ENCODE data around the gene APEH.
A peak's percentile ranks its signal among the peaks of the same experiment; 100 is the strongest.

The APEH gene

GRCh38 chr3:49722896-49723295 lies 48.7 kb downstream of the APEH start:
- no peak for FAIRE-seq
- DNase-seq (ENCODE audit: insufficient read length, low spot score): no peak
- TF ChIP-seq CTCF (IDR thresholded peaks at IDR 0.05; ENCODE audit: insufficient read depth, missing control alignments): no peak

GRCh38 chr3:49723296-49723627 lies 49.1 kb downstream of the APEH start:
- FAIRE-seq: no peak
- no peak for TF ChIP-seq CTCF (IDR thresholded peaks at IDR 0.05; ENCODE audit: insufficient read depth, missing control alignments)

GRCh38 chr3:49723628-49724551 lies 49.7 kb downstream of the APEH start, which contains the start of gene GMPPB:
GMPPB (minus strand) TSS chr3:49723951; CDS start chr3:49723726, 225 bp downstream.
- DNase-seq (ENCODE audit: insufficient read length, low spot score) (peak; percentile 98), FAIRE-seq (no peak)
- TF ChIP-seq CTCF (IDR thresholded peaks at IDR 0.05; ENCODE audit: insufficient read depth, missing control alignments): no peak

More at GRCh38 chr3:49723296-49723627, 49.1 kb downstream of the APEH start:
- no peak for DNase-seq (ENCODE audit: insufficient read length, low spot score)

- TF ChIP-seq CTCF (IDR thresholded peaks at IDR 0.05; ENCODE audit: insufficient read depth, missing control alignments): no peak
- no peak for FAIRE-seq
- no peak for DNase-seq (ENCODE audit: insufficient read length, low spot score)
Measured at GRCh38 chr3:49724586-49724985, 50.4 kb downstream of the APEH start.

GRCh38 chr3:49725906-49726681 lies 51.9 kb downstream of the APEH start:
- TF ChIP-seq CTCF (IDR thresholded peaks at IDR 0.05; ENCODE audit: insufficient read depth, missing control alignments): no peak
- DNase-seq (ENCODE audit: insufficient read length, low spot score): no peak
- no peak for FAIRE-seq

- FAIRE-seq: no peak
- no peak for DNase-seq (ENCODE audit: insufficient read length, low spot score)
- no peak for TF ChIP-seq CTCF (IDR thresholded peaks at IDR 0.05; ENCODE audit: insufficient read depth, missing control alignments)
Measured at GRCh38 chr3:49727154-49727923, 53.2 kb downstream of the APEH start.
